Osteoblast (primary cell): ENCODE results near the gene TNN. TPM values are rescaled to one million over a fixed set of nuclear protein-coding genes. Genes with fewer than 3 reads are reported as not detected.

Source experiments
- DNase-seq: peaks from one replicate; pipeline ENCODE4 v3.0.0; 2011; ENCODE audit warnings: low spot score, mixed read lengths; ENCODE audit not compliant: insufficient read length; ENCODE audit errors: missing footprints
- H2AFZ ChIP-seq: 2 replicates; pipeline ENCODE4 v1.6.0; 2011; ENCODE audit warnings: mild to moderate bottlenecking, low read length
- H3K27ac ChIP-seq: 2 replicates; pipeline ENCODE4 v1.5.1; 2011; ENCODE audit warnings: mild to moderate bottlenecking, low read depth, low read length, moderate library complexity
- H3K27me3 ChIP-seq: 2 replicates; pipeline ENCODE4 v1.6.0; 2012; ENCODE audit warnings: mild to moderate bottlenecking, control low read depth, inconsistent platforms, low read length, moderate library complexity; ENCODE audit not compliant: insufficient read depth
- H3K36me3 ChIP-seq: 2 replicates; pipeline ENCODE4 v1.5.1; 2011; ENCODE audit warnings: mild to moderate bottlenecking, low read length, control low read depth, moderate library complexity; ENCODE audit not compliant: insufficient read depth
- H3K4me1 ChIP-seq: 2 replicates; pipeline ENCODE4 v1.5.1; 2011; ENCODE audit warnings: mild to moderate bottlenecking, low read length, control low read depth, moderate library complexity; ENCODE audit not compliant: insufficient read depth
- H3K4me2 ChIP-seq: 2 replicates; pipeline ENCODE4 v1.6.0; 2011; ENCODE audit warnings: mild to moderate bottlenecking, low read length; ENCODE audit not compliant: insufficient read depth
- H3K4me3 ChIP-seq: fragments of 200-600 bp; sonication (generic); 3 replicates; pipeline ENCODE4 v1.5.1; 2012; ENCODE audit warnings: mild to moderate bottlenecking, low read length, inconsistent platforms; ENCODE audit not compliant: insufficient read depth
- H3K79me2 ChIP-seq: 2 replicates; pipeline ENCODE4 v1.6.0; 2012; ENCODE audit warnings: mild to moderate bottlenecking, low read length, control low read depth, inconsistent platforms; ENCODE audit not compliant: insufficient read depth
- H3K9me3 ChIP-seq: 2 replicates; pipeline ENCODE4 v1.5.1; 2011; ENCODE audit warnings: low read depth, low read length, control low read depth
- H4K20me1 ChIP-seq: 2 replicates; pipeline ENCODE4 v1.6.0; 2012; ENCODE audit warnings: mild to moderate bottlenecking, low read length, control low read depth; ENCODE audit not compliant: insufficient read depth
- CTCF ChIP-seq: IDR thresholded peaks from 2 replicates; pipeline ENCODE4 v1.5.1; 2011; ENCODE audit warnings: mild to moderate bottlenecking, low read depth, low read length, moderate library complexity; ENCODE audit errors: extremely low read depth
- total RNA-seq: library from RNA; depleted of rRNA; stranded (reverse); fragments of >200 nt; gene quantifications from 2 replicates; pipeline ENCODE4 v1.2.3, GENCODE V29; 2012

The TNN gene
- total RNA-seq, 1 donor = under 0.01 TPM

- Histone ChIP-seq H2AFZ (peak overlapping the region; percentile 9), H3K27ac (no peak overlapping the region), H3K4me2 (no peak overlapping the region), H3K79me2 (peaks cover 32% of the 10 kb centered on the region), H3K36me3 (no peaks in the 10 kb centered on the region), H3K4me1 (peaks cover 11% of the 10 kb centered on the region), H3K9me3 (no peaks in the 10 kb centered on the region), H3K27me3 (no peaks in the 10 kb centered on the region), H4K20me1 (no peaks in the 10 kb centered on the region), H3K4me3 (no peak overlapping the region)
- TF ChIP-seq CTCF = no peak
- no peak for DNase-seq
These were observed 42.9 kb upstream of the TNN start for GRCh38 chr1:175024773-175025172.

DNA sequence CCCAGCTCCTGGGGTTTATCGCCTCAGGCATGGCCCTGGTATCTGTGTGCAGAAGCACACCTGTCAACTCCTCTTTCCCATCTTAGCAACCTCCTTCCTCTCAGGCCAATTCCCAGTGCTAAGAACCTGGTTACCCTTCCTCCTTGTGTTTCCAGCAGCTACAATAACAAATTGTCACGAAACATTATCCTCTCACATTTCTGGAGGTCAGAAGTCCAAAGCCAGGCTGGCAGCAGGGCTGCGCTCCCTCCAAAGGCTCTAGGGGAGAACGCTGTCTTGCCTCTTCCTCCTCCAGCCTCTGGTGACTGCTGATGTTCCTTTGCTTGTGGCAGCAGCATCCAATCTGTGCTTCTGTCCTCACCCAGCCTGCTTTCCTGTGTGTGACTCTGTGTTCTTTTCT, 33.7 kb upstream of the TNN start:
- DNase-seq = no peak
- TF ChIP-seq CTCF = no peak
- H3K9me3 ChIP-seq = no peaks in the 10 kb centered on the region
- no peak overlapping the region for H3K4me2 ChIP-seq
- no peaks in the 10 kb centered on the region for H3K4me1 ChIP-seq
- no peaks in the 10 kb centered on the region for H3K79me2 ChIP-seq
- H3K4me3 ChIP-seq = no peak overlapping the region
- no peak overlapping the region for H2AFZ ChIP-seq
- H3K27me3 ChIP-seq = no peaks in the 10 kb centered on the region
- H4K20me1 ChIP-seq = no peaks in the 10 kb centered on the region
- no peaks in the 10 kb centered on the region for H3K36me3 ChIP-seq
- no peak overlapping the region for H3K27ac ChIP-seq

GRCh38 chr1:175034775-175035174, 32.9 kb upstream of the TNN start:
- no peaks in the 10 kb centered on the region for H3K9me3 ChIP-seq
- no peak overlapping the region for H3K27ac ChIP-seq
- no peaks in the 10 kb centered on the region for H3K27me3 ChIP-seq
- no peak for TF ChIP-seq CTCF
- no peaks in the 10 kb centered on the region for H3K79me2 ChIP-seq
- no peak overlapping the region for H3K4me3 ChIP-seq
- no peaks in the 10 kb centered on the region for H4K20me1 ChIP-seq
- DNase-seq = no peak
- no peaks in the 10 kb centered on the region for H3K4me1 ChIP-seq
- no peak overlapping the region for H3K4me2 ChIP-seq
- no peak overlapping the region for H2AFZ ChIP-seq
- H3K36me3 ChIP-seq = no peaks in the 10 kb centered on the region

GRCh38 chr1:175035865-175036264, 31.8 kb upstream of the TNN start:
- no peaks in the 10 kb centered on the region for H3K27me3 ChIP-seq

More at GRCh38 chr1:175035865-175036264, 31.8 kb upstream of the TNN start:
- Histone ChIP-seq H3K4me2 (no peak overlapping the region), H3K27ac (no peak overlapping the region), H3K9me3 (no peaks in the 10 kb centered on the region), H3K4me3 (no peak overlapping the region), H3K4me1 (no peaks in the 10 kb centered on the region), H3K79me2 (no peaks in the 10 kb centered on the region), H3K36me3 (no peaks in the 10 kb centered on the region), H4K20me1 (no peaks in the 10 kb centered on the region), H2AFZ (no peak overlapping the region)
- TF ChIP-seq CTCF = no peak
- no peak for DNase-seq
